Psoas muscle (tissue), 8 donors: ENCODE measurements around the gene UVSSA. TPM values are rescaled to one million over a fixed set of nuclear protein-coding genes. Genes with fewer than 3 reads are reported as not detected.

Experiments used
- ATAC-seq, 4 donors: fragments of 200-7000 bp; cut with Tn5 transposase; one replicate each; pipeline ENCODE4 v1.9.1; 2020; ENCODE audit warnings: moderate library complexity in 3 of 4, mild to moderate bottlenecking in 2 of 4
- DNase-seq, 2 donors: peaks; one replicate each; pipeline ENCODE4 v3.0.0-alpha.2; 2020
- H3K27ac ChIP-seq: fragments of 200-600 bp; one replicate; pipeline ENCODE4 v1.8.0; 2022
- H3K27me3 ChIP-seq, 3 donors: fragments of 200-600 bp in 1 of 3; one replicate each; pipeline versions ENCODE4 v1.6.1 to v1.8.0; 2013 to 2022; ENCODE audit warnings: low read length in 2 of 3, mild to moderate bottlenecking in 2 of 3, moderate library complexity in 1 of 3; ENCODE audit not compliant: insufficient read depth in 3 of 3
- H3K36me3 ChIP-seq, 2 donors: fragments of 200-600 bp in 1 of 2; one replicate each; pipeline versions ENCODE4 v1.6.1 to v1.8.0; 2013 to 2022; ENCODE audit warnings: low read depth in 1 of 2, mild to moderate bottlenecking in 1 of 2, moderate library complexity in 1 of 2; ENCODE audit not compliant: insufficient read depth in 1 of 2
- H3K4me1 ChIP-seq: fragments of 200-600 bp; one replicate; pipeline ENCODE4 v1.8.0; 2022
- H3K4me3 ChIP-seq: fragments of 200-600 bp; one replicate; pipeline ENCODE4 v1.8.0; 2022; ENCODE audit warnings: mild to moderate bottlenecking
- H3K9me3 ChIP-seq: fragments of 200-600 bp; one replicate; pipeline ENCODE4 v1.8.0; 2022
- CTCF ChIP-seq: fragments of 200-600 bp; IDR thresholded peaks from one replicate; pipeline ENCODE4 v1.8.0; 2022; ENCODE audit warnings: antibody characterized with exemption
- WGBS, 3 donors: extraction: QIAGEN DNeasy Blood & Tissue Kit; methylation state at CpG; one replicate each; pipeline versions ENCODE4 v1.1.6 to v1.1.7; 2013; 5-methylcytosine and 5-hydroxymethylcytosine counted together
- intact Hi-C, 2 donors: fragments of 100-400 bp; cut with DNase I; formaldehyde crosslinking; loops; one replicate each; pipeline versions ENCODE4 v1.11.0 to v1.14.2; 2022
- polyA plus RNA-seq, 3 donors: library from polyadenylated mRNA; stranded (reverse); fragments of 200-250 nt; gene quantifications; one replicate each; pipeline ENCODE4 v1.2.3, GENCODE V29; 2013
- total RNA-seq, 4 donors: library from RNA; stranded (reverse); fragmentation: NEBNext Ultra II Directional in 2 of 4; extraction: Animal tissue kit (Norgen Biotek cat#: 25700) in 2 of 4; gene quantifications; one replicate each; pipeline versions ENCODE4 v1.2.1 to v1.2.4, GENCODE V29; 2021 to 2023
- donor health status: healthy with polysubstance abuse.
- donor health status: DM: no; HTN: no; CAD: no; lungs with moderate emphysema.
- donor health status: Bipolar disorder and iron deficiency.
- donor health status: healthy.
- donor health status: DM: yes; HTN: yes; CAD: no.
- donor health status: DM: no; HTN: no; CAD: no.
- donor health status: DM: no; HTN: no; CAD: no.
- donor health status: DM: yes; HTN: yes; CAD: no.

UVSSA gene
- total and polyA plus RNA-seq, 7 donors: 1.9 to 9.4 (median 7.7) TPM

GRCh38 chr4:1300466-1301455 is 46.2 kb upstream of the UVSSA start:
- Histone ChIP-seq H3K27me3 (no peaks in the 10 kb centered on the region), H3K9me3 (no peaks in the 10 kb centered on the region), H3K4me1 (peaks cover 18% of the 10 kb centered on the region), H3K36me3 (peaks cover 0 to 42% of the 10 kb centered on the region in 2 donors), H3K27ac (peak overlapping the region; percentile 72), H3K4me3 (no peak overlapping the region)
- DNase-seq (peak; percentile 74 to 82), ATAC-seq (peak; percentile 93 to 97 (median 96))
- no peak for TF ChIP-seq CTCF
- intact Hi-C loops: no loop called here
- 57 to 72% (median 61%) methylated on average over 40 of the region's 40 CpGs for WGBS, 3 donors

- ATAC-seq (no peak), DNase-seq (no peak)
- Histone ChIP-seq H3K4me3 (no peak overlapping the region), H3K27me3 (no peaks in the 10 kb centered on the region), H3K9me3 (no peaks in the 10 kb centered on the region), H3K36me3 (peaks cover 0 to 37% of the 10 kb centered on the region in 2 donors), H3K27ac (no peak overlapping the region), H3K4me1 (peaks cover 18% of the 10 kb centered on the region)
- TF ChIP-seq CTCF: no peak
- WGBS, 3 donors: 50 to 70% (median 50%) methylated on average over 4 of the region's 4 CpGs
- intact Hi-C loops: no loop called here
These were observed 44.8 kb upstream of the UVSSA start for GRCh38 chr4:1302159-1302558.

GRCh38 chr4:1305261-1305711 is 41.7 kb upstream of the UVSSA start:
- WGBS, 3 donors: 94 to 99% (median 98%) methylated on average over 13 of the region's 13 CpGs
- H3K27me3 ChIP-seq: no peaks in the 10 kb centered on the region
- H3K4me1 ChIP-seq: peaks cover 40% of the 10 kb centered on the region
- DNase-seq (peak in 1 of 2 donors; percentile 23), ATAC-seq (no peak)
- TF ChIP-seq CTCF: no peak
- no peaks in the 10 kb centered on the region for H3K9me3 ChIP-seq
- H3K4me3 ChIP-seq: no peak overlapping the region
- no peak overlapping the region for H3K27ac ChIP-seq
- intact Hi-C loops: loop anchor here in 1 of 2 donors (5.0 kb wide), 1 partner anchor 37 kb away; no protein-coding TSS in a partner anchor
- H3K36me3 ChIP-seq: peaks cover 0 to 8% of the 10 kb centered on the region in 2 donors

- DNase-seq: peak in 1 of 2 donors; percentile 27
- no peaks in the 10 kb centered on the region for H3K27me3 ChIP-seq
These were observed 41.1 kb upstream of the UVSSA start for GRCh38 chr4:1305781-1306455.

More at GRCh38 chr4:1305781-1306455, 41.1 kb upstream of the UVSSA start:
- Histone ChIP-seq H3K9me3 (no peaks in the 10 kb centered on the region), H3K4me3 (no peak overlapping the region), H3K4me1 (peaks cover 40% of the 10 kb centered on the region), H3K36me3 (peaks cover 0 to 4% of the 10 kb centered on the region in 2 donors), H3K27ac (no peak overlapping the region)
- no peak for TF ChIP-seq CTCF
- intact Hi-C loops: loop anchor here in 1 of 2 donors (5.0 kb wide), 1 partner anchor 36 kb away; no protein-coding TSS in a partner anchor
- no peak for ATAC-seq
- 76 to 80% (median 78%) methylated on average over 17 of the region's 17 CpGs for WGBS, 3 donors
